ENCODE data around the gene STRIT1. TPM values are rescaled to one million over a fixed set of nuclear protein-coding genes. Genes with fewer than 3 reads are reported as not detected.

Gene STRIT1
- total RNA-seq, 1 donor, result not detected

DNA sequence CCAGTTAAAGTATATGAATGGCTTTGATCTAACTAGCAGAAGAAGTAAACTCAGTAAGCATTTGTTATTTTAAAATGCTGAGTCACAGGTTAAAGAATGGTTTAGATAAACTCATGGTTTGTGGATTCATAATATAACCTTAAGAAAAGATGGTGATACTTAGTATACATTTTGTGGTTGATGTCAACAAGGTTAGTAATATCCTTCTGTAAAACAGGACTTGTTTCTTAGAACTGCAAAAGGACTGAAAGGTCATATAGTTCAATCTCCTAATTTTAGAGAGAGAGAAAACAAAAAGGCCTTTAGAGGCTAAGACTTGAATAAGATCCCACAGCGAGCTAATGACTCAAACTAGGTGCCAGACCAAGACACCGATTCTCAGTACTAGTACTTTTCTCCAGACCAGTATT lies 50.0 kb downstream of the STRIT1 start:
- DNase-seq (ENCODE audit: low read depth), result peak; percentile 50
- TF ChIP-seq, protein P1, sequence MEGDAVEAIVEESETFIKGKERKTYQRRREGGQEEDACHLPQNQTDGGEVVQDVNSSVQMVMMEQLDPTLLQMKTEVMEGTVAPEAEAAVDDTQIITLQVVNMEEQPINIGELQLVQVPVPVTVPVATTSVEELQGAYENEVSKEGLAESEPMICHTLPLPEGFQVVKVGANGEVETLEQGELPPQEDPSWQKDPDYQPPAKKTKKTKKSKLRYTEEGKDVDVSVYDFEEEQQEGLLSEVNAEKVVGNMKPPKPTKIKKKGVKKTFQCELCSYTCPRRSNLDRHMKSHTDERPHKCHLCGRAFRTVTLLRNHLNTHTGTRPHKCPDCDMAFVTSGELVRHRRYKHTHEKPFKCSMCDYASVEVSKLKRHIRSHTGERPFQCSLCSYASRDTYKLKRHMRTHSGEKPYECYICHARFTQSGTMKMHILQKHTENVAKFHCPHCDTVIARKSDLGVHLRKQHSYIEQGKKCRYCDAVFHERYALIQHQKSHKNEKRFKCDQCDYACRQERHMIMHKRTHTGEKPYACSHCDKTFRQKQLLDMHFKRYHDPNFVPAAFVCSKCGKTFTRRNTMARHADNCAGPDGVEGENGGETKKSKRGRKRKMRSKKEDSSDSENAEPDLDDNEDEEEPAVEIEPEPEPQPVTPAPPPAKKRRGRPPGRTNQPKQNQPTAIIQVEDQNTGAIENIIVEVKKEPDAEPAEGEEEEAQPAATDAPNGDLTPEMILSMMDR (IDR thresholded peaks at IDR 0.05; ENCODE audit: insufficient read depth, low read length), result no peak
- no peak overlapping the region for H3K4me3 ChIP-seq (ENCODE audit: low read depth, low read length)

DNA sequence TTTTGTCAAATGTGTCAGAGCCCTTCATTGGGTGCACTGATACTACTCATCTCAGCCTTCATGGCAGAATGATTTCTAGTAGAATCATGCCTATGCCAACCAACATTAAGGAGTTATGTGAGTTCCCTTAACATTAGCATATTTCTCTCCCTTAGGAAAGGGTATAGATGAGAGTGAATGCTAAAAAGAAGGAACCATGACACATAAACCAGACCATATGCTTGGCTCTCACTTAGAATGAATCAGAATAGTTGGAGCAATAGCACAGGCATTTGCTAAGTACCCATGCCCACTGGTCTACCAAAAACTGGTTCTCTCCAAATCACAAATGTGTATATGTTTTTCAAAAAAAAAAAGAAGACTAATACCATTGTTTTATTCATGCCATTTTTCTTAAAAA lies 51.1 kb downstream of the STRIT1 start:
- no peak overlapping the region for H3K4me3 ChIP-seq (ENCODE audit: low read depth, low read length)
- TF ChIP-seq, protein P1 (IDR thresholded peaks at IDR 0.05; ENCODE audit: insufficient read depth, low read length), result no peak
- peak; percentile 68 for DNase-seq (ENCODE audit: low read depth)

DNA sequence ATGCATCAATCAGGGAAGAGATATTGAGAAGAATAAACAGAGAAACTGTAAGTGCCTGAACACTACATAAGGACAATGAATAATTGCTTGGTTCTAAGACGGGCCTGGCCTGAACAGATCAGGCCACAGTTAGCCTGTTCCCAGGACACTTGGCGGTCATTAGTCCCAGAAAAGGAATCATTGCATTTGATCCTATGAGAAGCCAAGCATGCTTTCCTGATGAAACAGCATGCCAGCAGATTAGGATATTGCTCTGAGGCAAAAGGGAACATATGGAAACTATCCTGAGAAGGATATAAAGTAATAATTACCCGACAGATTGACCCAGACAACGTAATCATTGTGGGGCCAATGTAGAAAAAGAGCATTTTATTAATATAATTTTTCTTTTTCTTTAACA lies 51.9 kb downstream of the STRIT1 start:
- peak; percentile 83 for DNase-seq (ENCODE audit: low read depth)
- TF ChIP-seq, protein P1 (IDR thresholded peaks at IDR 0.05; ENCODE audit: insufficient read depth, low read length), result no peak
- H3K4me3 ChIP-seq (ENCODE audit: low read depth, low read length), result no peak overlapping the region

Other genes with a start within 250 kb of the STRIT1 start
- gene MME, start 213.4 kb downstream of the STRIT1 start, total RNA-seq (ENCODE audit: low replicate concordance), result 50.4 and 101 TPM in 2 replicates

Measured in fibroblast of the aortic adventitia (primary cell).